A673 (cell line): ENCODE results near the gene PRPF40B. TPM values are rescaled to one million over a fixed set of nuclear protein-coding genes. Genes with fewer than 3 reads are reported as not detected.
"Not testable (repeated sequence)": the region's sequence is repeated elsewhere in the genome, so short reads cannot be mapped to it uniquely, and the experiment has no call there.

Experiments used
- BruUV-seq: library from RNA; stranded (reverse); fragments of 400-500 nt; replicated peaks from 2 replicates; lab custom pipeline; 2021; lab: Mats Ljungman, UMichigan
- CTCF ChIA-PET: fragments of 300-600 bp; sonication (Branson Sonifier 250); formaldehyde crosslinking; loops from one replicate; lab custom pipeline; 2022; ENCODE audit warnings: antibody characterized with exemption; lab: Charles Lee
- POLR2A ChIA-PET: fragments of 300-600 bp; sonication (Branson Sonifier 250); formaldehyde crosslinking; loops from one replicate; lab custom pipeline; 2022; ENCODE audit warnings: antibody characterized with exemption; ENCODE audit not compliant: low non-redundant PET; lab: Charles Lee
- DNase-seq: peaks from one replicate; pipeline ENCODE4 v3.0.0-alpha.2; 2015; ENCODE audit warnings: low spot score
- H3K27ac ChIP-seq: fragments of 200-600 bp; sonication (generic); 2 replicates; pipeline ENCODE4 v1.5.1; 2016; ENCODE audit warnings: mixed run types, low read depth, mild to moderate bottlenecking, mixed read lengths, antibody characterized with exemption, low read length; ENCODE audit not compliant: poor library complexity, severe bottlenecking
- H3K27me3 ChIP-seq: fragments of 200-600 bp; sonication (generic); replicated peaks from 2 replicates; pipeline ENCODE4 v1.6.1; 2017; ENCODE audit warnings: mixed run types, low read depth, mild to moderate bottlenecking, mixed read lengths, antibody characterized with exemption, low read length; ENCODE audit not compliant: insufficient read depth, poor library complexity
- H3K36me3 ChIP-seq: fragments of 200-600 bp; sonication (generic); 2 replicates; pipeline ENCODE4 v1.6.1; 2016; ENCODE audit warnings: mixed run types, mild to moderate bottlenecking, mixed read lengths, antibody characterized with exemption, low read length; ENCODE audit not compliant: insufficient read depth, poor library complexity, severe bottlenecking
- H3K4me1 ChIP-seq: fragments of 200-600 bp; sonication (generic); 2 replicates; pipeline ENCODE4 v1.6.1; 2017; ENCODE audit warnings: mixed run types, mild to moderate bottlenecking, mixed read lengths, antibody characterized with exemption, low read length; ENCODE audit not compliant: insufficient read depth, poor library complexity, severe bottlenecking
- H3K4me3 ChIP-seq: fragments of 200-600 bp; sonication (generic); 2 replicates; pipeline ENCODE4 v1.5.1; 2016; ENCODE audit warnings: low read depth, mixed run types, mild to moderate bottlenecking, mixed read lengths, low read length; ENCODE audit not compliant: poor library complexity, severe bottlenecking
- H3K9me3 ChIP-seq: fragments of 200-600 bp; sonication (generic); 2 replicates; pipeline ENCODE4 v1.6.1; 2016; ENCODE audit warnings: mixed run types, low read depth, mild to moderate bottlenecking, mixed read lengths, antibody characterized with exemption, low read length; ENCODE audit not compliant: poor library complexity, severe bottlenecking
- CTCF ChIP-seq: fragments of 300-800, 200-600 bp; sonication (generic); conservative IDR thresholded peaks from 2 replicates; pipeline ENCODE4 v1.5.1; 2017; ENCODE audit warnings: low read depth, mild to moderate bottlenecking, antibody characterized with exemption, low read length, moderate library complexity, mixed read lengths
- EZH2 ChIP-seq: fragments of 200-600 bp; sonication (generic); IDR thresholded peaks from 2 replicates; pipeline ENCODE4 v1.6.1; 2017; ENCODE audit warnings: borderline replicate concordance, low read depth, mild to moderate bottlenecking, mixed read lengths, antibody characterized with exemption, low read length; ENCODE audit not compliant: poor library complexity, severe bottlenecking
- intact Hi-C: fragments of 100-400 bp; cut with micrococcal nuclease; formaldehyde crosslinking; loops from one replicate; pipeline ENCODE4 v1.10.0; 2022; ENCODE audit not compliant: unreplicated experiment
- total RNA-seq: library from RNA; stranded (reverse); gene quantifications from 2 replicates; pipeline ENCODE4 v1.2.3, GENCODE V29; 2021

Gene PRPF40B
- total RNA-seq, 1 experiment from 2014 or later = 14.0 TPM

GRCh38 chr12:49604856-49605255 is 18.5 kb upstream of the PRPF40B start:
- H3K27ac ChIP-seq = no peak overlapping the region
- BruUV-seq = no TSS peak
- intact Hi-C loops = no loop called here
- H3K9me3 ChIP-seq = no peaks in the 10 kb centered on the region
- H3K4me1 ChIP-seq = no peaks in the 10 kb centered on the region
- TF ChIP-seq CTCF (no peak), EZH2 (no peak)
- POLR2A ChIA-PET = no interaction called here
- H3K36me3 ChIP-seq = no peaks in the 10 kb centered on the region
- no peaks in the 10 kb centered on the region for H3K27me3 ChIP-seq
- no peak for DNase-seq
- H3K4me3 ChIP-seq = no peak overlapping the region
- CTCF ChIA-PET = no interaction called here

DNA sequence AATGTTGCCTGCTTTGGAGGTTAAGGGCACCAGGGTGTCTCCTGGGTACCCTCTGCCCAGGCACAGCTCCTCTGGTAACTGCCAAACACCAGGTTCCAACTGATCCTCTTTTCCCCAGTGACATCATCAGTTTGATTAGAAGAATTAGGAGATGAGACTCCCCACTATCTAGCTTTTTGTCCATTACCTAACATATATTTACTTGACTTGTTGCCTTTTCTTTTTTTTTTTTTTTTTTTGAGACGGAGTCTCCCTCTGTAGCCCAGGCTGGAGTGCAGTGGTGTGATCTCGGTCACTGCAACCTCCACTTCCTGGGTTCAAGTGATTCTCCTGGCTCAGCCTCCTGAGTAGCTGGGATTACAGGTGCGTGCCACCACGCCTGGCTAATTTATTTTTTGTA is 17.8 kb upstream of the PRPF40B start, which contains the start of gene FAM186B:
Gene FAM186B (minus strand): TSS at position 101 of the 400 bp plus-strand sequence. CDS start 162 bp downstream, outside the sequence.
- DNase-seq, H3K9me3 ChIP-seq, H3K4me1 ChIP-seq, intact Hi-C loops, BruUV-seq, POLR2A ChIA-PET, H3K36me3 ChIP-seq, H3K27ac ChIP-seq, H3K27me3 ChIP-seq, H3K4me3 ChIP-seq: not testable (repeated sequence)
- CTCF ChIA-PET = interaction anchor here (0.6 kb wide), 1 partner anchor 23 kb away, joined by 3 read pairs; no protein-coding TSS in a partner anchor

DNA sequence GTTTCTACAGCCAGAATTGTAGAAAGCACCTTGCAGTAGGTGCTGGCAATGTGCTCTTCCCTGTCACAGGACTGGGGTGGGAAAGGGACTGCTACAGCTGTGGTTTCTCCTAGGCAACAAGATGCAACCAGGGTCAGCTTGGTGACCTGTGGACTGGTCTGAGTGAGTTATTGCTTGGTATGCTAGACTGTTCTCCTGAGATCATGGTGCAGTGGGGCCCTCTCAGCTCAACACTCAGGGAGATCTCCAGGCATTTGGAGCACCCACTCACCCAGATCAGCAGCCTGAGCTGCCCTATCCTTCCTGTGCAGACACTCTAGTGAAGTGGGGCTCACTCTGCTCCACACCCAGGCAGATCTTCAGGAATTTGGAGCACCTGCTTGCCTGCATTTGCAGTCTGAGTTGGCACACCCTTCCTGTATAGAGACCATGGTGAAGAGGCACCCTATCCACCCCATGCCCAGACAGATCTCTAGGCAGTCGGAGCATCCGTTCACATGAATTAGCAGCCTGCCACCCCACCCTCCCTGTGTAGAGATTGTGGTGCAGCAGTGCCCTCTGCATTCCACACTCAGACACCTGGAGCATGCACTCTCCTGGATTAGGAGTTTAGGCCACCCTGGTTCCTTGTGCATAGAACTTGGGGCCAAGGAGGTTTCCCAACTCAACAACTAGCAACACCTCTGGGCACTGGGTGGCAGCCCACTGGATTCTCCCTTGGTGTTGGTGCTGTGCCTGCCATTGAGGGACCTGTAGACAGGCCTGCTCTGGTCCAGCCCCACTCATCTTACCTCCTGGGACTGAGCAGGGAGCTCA is 14.1 kb upstream of the PRPF40B start:
- no peak for DNase-seq
- no peaks in the 10 kb centered on the region for H3K27me3 ChIP-seq
- no peaks in the 10 kb centered on the region for H3K9me3 ChIP-seq
- TF ChIP-seq EZH2 = no peak
- TF ChIP-seq CTCF = no peak
- intact Hi-C loops = no loop called here
- no peaks in the 10 kb centered on the region for H3K36me3 ChIP-seq
- ChIA-PET POLR2A (no interaction called here), CTCF (interaction anchor here (0.9 kb wide), 1 partner anchor 251 kb away, joined by 3 read pairs; no protein-coding TSS in a partner anchor)
- H3K4me1 ChIP-seq = no peaks in the 10 kb centered on the region
- BruUV-seq = no TSS peak
- H3K4me3 ChIP-seq = no peak overlapping the region
- no peak overlapping the region for H3K27ac ChIP-seq

DNA sequence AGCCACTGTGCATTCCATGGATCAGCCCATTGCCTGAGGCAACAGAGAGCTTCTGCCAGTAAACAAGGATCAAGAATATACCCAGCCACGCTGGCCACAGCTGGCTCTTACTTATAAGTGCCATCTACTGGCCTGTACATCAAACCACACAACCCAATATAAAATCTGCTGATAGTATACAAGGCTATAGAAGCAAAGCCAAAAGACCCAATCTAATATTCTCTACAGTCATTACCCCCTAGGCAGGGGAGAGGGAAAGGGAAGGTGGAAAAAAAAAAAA is 13.5 kb upstream of the PRPF40B start:
- Histone ChIP-seq H3K4me1 (no peaks in the 10 kb centered on the region), H3K27me3 (no peaks in the 10 kb centered on the region), H3K4me3 (no peak overlapping the region), H3K9me3 (no peaks in the 10 kb centered on the region), H3K27ac (no peak overlapping the region), H3K36me3 (no peaks in the 10 kb centered on the region)
- peak; percentile 43; the same call in 1 of the 2 replicates for TF ChIP-seq CTCF
- no peak for TF ChIP-seq EZH2
- BruUV-seq = no TSS peak
- POLR2A ChIA-PET = no interaction called here
- DNase-seq = peak; percentile 39
- intact Hi-C loops = no loop called here
- CTCF ChIA-PET = interaction anchor here (0.9 kb wide), 1 partner anchor 251 kb away, joined by 3 read pairs; no protein-coding TSS in a partner anchor

GRCh38 chr12:49610785-49611184 is 12.6 kb upstream of the PRPF40B start:
- CTCF ChIA-PET, BruUV-seq, POLR2A ChIA-PET: not testable (repeated sequence)

More at GRCh38 chr12:49610785-49611184, 12.6 kb upstream of the PRPF40B start:
- intact Hi-C loops, H3K36me3 ChIP-seq, H3K4me1 ChIP-seq, H3K27ac ChIP-seq, DNase-seq, H3K4me3 ChIP-seq, H3K9me3 ChIP-seq, H3K27me3 ChIP-seq: not testable (repeated sequence)
